BLaER1 (cell line): ENCODE results near the gene ALX3.

Experiments
- H3K27ac ChIP-seq: shearing (Covaris generic); formaldehyde crosslinking; 2 replicates; pipeline ENCODE4 v1.8.1; 2022
- H3K27me3 ChIP-seq: shearing (Covaris generic); formaldehyde crosslinking; 2 replicates; pipeline ENCODE4 v1.8.1; 2022
- H3K36me3 ChIP-seq: shearing (Covaris generic); formaldehyde crosslinking; 2 replicates; pipeline ENCODE4 v1.8.1; 2022
- H3K4me1 ChIP-seq: shearing (Covaris generic); formaldehyde crosslinking; 2 replicates; pipeline ENCODE4 v1.8.1; 2022
- H3K4me2 ChIP-seq: shearing (Covaris generic); formaldehyde crosslinking; 2 replicates; pipeline ENCODE4 v1.8.1; 2022
- H3K4me3 ChIP-seq: shearing (Covaris generic); formaldehyde crosslinking; 2 replicates; pipeline ENCODE4 v1.8.1; 2022
- H3K9ac ChIP-seq: shearing (Covaris generic); formaldehyde crosslinking; 2 replicates; pipeline ENCODE4 v1.8.1; 2022
- H3K9me3 ChIP-seq: shearing (Covaris generic); formaldehyde crosslinking; 2 replicates; pipeline ENCODE4 v1.8.1; 2022
- H4K20me1 ChIP-seq: shearing (Covaris generic); formaldehyde crosslinking; 2 replicates; pipeline ENCODE4 v1.8.1; 2022
- Cebpa-rat ChIP-seq: shearing (Covaris generic); IDR thresholded peaks from 2 replicates; pipeline ENCODE4 v1.8.1; 2022

Gene ALX3

GRCh38 chr1:110089561-110090275 lies 19.2 kb upstream of the ALX3 start:
- H4K20me1 ChIP-seq, result peaks cover 15% of the 10 kb centered on the region
- H3K27me3 ChIP-seq, result peaks cover 29% of the 10 kb centered on the region
- H3K4me2 ChIP-seq, result peak overlapping the region; percentile 88
- no peaks in the 10 kb centered on the region for H3K9me3 ChIP-seq
- H3K36me3 ChIP-seq, result no peaks in the 10 kb centered on the region
- no peak for TF ChIP-seq Cebpa-rat
- peak overlapping the region; percentile 55 for H3K27ac ChIP-seq
- H3K9ac ChIP-seq, result peak overlapping the region; percentile 5; the same call in 1 of the 2 replicates
- H3K4me1 ChIP-seq, result peaks cover 37% of the 10 kb centered on the region
- no peak overlapping the region for H3K4me3 ChIP-seq

- H3K4me1 ChIP-seq, result peaks cover 46% of the 10 kb centered on the region
- peak overlapping the region; percentile 88 for H3K4me2 ChIP-seq
- H3K27ac ChIP-seq, result peak overlapping the region; percentile 55
- H3K9me3 ChIP-seq, result no peaks in the 10 kb centered on the region
- H3K4me3 ChIP-seq, result no peak overlapping the region
- TF ChIP-seq Cebpa-rat, result no peak
- H3K36me3 ChIP-seq, result no peaks in the 10 kb centered on the region
- peaks cover 24% of the 10 kb centered on the region for H4K20me1 ChIP-seq
- H3K27me3 ChIP-seq, result peaks cover 38% of the 10 kb centered on the region
- 0 out of 2 replicates have a peak overlapping the region, but pooled peaks have one; percentile 28 for H3K9ac ChIP-seq
These were observed 18.4 kb upstream of the ALX3 start for GRCh38 chr1:110088739-110089316.

- no peak for TF ChIP-seq Cebpa-rat
- H3K9ac ChIP-seq, result 0 out of 2 replicates have a peak overlapping the region, but pooled peaks have one; percentile 28
- no peaks in the 10 kb centered on the region for H3K9me3 ChIP-seq
- peaks cover 32% of the 10 kb centered on the region for H4K20me1 ChIP-seq
- H3K36me3 ChIP-seq, result no peaks in the 10 kb centered on the region
- peaks cover 53% of the 10 kb centered on the region for H3K4me1 ChIP-seq
- H3K4me2 ChIP-seq, result peak overlapping the region; percentile 88
- H3K27me3 ChIP-seq, result peaks cover 46% of the 10 kb centered on the region
- H3K27ac ChIP-seq, result peak overlapping the region; percentile 55
- H3K4me3 ChIP-seq, result no peak overlapping the region
These were observed 17.6 kb upstream of the ALX3 start for GRCh38 chr1:110087812-110088738.

GRCh38 chr1:110086961-110087360 lies 16.5 kb upstream of the ALX3 start:
- Histone ChIP-seq H3K9me3 (no peaks in the 10 kb centered on the region), H3K27me3 (peaks cover 57% of the 10 kb centered on the region), H4K20me1 (peaks cover 35% of the 10 kb centered on the region)

GRCh38 chr1:110085671-110086070 lies 15.2 kb upstream of the ALX3 start:
- Histone ChIP-seq H4K20me1 (peaks cover 35% of the 10 kb centered on the region), H3K4me2 (no peak overlapping the region), H3K36me3 (no peaks in the 10 kb centered on the region), H3K4me1 (peaks cover 44% of the 10 kb centered on the region), H3K9ac (no peak overlapping the region), H3K27me3 (peaks cover 70% of the 10 kb centered on the region), H3K9me3 (no peaks in the 10 kb centered on the region), H3K4me3 (no peak overlapping the region), H3K27ac (no peak overlapping the region)
- TF ChIP-seq Cebpa-rat, result no peak

More at GRCh38 chr1:110086961-110087360, 16.5 kb upstream of the ALX3 start:
- Histone ChIP-seq H3K27ac (no peak overlapping the region), H3K4me2 (no peak overlapping the region), H3K4me3 (no peak overlapping the region), H3K36me3 (no peaks in the 10 kb centered on the region), H3K9ac (no peak overlapping the region), H3K4me1 (peaks cover 53% of the 10 kb centered on the region)
- TF ChIP-seq Cebpa-rat, result no peak

DNA sequence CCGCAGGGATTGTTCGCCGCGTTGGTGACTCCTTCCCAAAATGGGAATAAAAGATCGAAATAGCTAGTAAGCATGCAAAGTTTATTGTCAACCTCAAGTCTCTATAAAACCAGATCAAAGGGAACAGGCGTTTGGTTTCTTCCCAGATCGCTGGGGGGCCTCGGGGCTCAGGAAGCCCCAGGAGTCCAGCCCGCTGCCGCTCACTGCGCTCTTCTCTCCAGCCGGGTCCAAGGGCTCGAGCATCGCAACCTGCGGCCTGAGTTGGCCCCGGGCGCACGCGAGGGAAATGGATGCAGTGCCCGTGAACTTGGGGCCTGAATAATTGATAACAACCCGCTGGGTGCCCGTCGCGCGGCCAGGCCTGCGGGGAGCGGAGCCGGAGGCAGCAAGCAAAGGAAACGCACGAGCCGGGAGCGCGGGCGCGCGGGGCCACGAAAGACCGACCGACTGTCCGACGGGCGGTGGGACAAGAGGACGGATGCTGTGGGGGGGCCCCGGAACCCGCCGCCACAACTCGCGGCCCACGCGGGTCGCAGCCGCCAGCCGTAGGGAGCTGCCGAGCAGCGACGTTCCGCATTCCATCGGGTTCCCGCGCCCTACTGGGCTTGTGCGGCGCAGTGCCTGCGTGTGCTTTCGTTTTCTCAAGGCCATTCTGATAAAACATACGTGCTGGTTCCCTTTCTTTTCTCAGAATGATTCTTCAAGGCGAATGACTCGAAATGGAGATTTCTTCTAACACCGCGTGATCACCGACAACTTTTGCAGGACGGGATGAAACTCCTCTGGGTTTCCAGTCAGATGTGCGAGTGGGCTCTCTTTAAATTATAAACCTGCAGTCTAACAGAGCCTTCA lies 14.0 kb upstream of the ALX3 start:
- Histone ChIP-seq H3K27ac (no peak overlapping the region), H3K9me3 (no peaks in the 10 kb centered on the region), H4K20me1 (peaks cover 35% of the 10 kb centered on the region), H3K9ac (no peak overlapping the region), H3K4me3 (peak overlapping the region; percentile 63), H3K4me2 (peak overlapping the region; percentile 89), H3K27me3 (peaks cover 74% of the 10 kb centered on the region), H3K36me3 (no peaks in the 10 kb centered on the region), H3K4me1 (peaks cover 32% of the 10 kb centered on the region)
- TF ChIP-seq Cebpa-rat, result no peak

DNA sequence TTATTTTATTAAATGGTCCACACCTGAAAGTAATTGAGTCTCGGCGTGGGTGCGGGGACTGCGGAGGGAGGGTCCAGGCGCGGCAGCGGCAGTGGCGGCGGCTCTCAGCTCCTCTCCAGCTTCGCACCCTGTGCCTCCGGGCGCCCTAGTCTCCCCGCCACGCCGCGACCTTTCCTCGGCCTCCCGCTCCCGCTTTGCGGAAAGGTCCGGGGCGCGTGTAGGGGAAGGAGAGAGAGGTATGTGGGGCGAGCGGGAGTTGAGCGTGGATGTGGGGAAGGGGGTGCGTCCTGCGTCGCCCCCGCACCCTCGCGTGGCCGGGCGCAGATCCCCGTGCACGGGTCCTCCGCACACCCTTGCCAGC lies 13.4 kb upstream of the ALX3 start:
- H3K4me2 ChIP-seq, result peak overlapping the region; percentile 89
- peak overlapping the region; percentile 63 for H3K4me3 ChIP-seq
- H4K20me1 ChIP-seq, result peaks cover 35% of the 10 kb centered on the region
- no peak overlapping the region for H3K9ac ChIP-seq
- H3K4me1 ChIP-seq, result peaks cover 26% of the 10 kb centered on the region
- no peak for TF ChIP-seq Cebpa-rat
- H3K27me3 ChIP-seq, result peaks cover 74% of the 10 kb centered on the region
- H3K36me3 ChIP-seq, result no peaks in the 10 kb centered on the region
- no peak overlapping the region for H3K27ac ChIP-seq
- no peaks in the 10 kb centered on the region for H3K9me3 ChIP-seq

- peak overlapping the region; percentile 63; the same call in 1 of the 2 replicates for H3K4me3 ChIP-seq
- TF ChIP-seq Cebpa-rat, result no peak
- H3K9me3 ChIP-seq, result no peaks in the 10 kb centered on the region
- H4K20me1 ChIP-seq, result peaks cover 35% of the 10 kb centered on the region
- H3K4me1 ChIP-seq, result peaks cover 20% of the 10 kb centered on the region
- peaks cover 74% of the 10 kb centered on the region for H3K27me3 ChIP-seq
- no peaks in the 10 kb centered on the region for H3K36me3 ChIP-seq
- peak overlapping the region; percentile 89 for H3K4me2 ChIP-seq
- H3K27ac ChIP-seq, result no peak overlapping the region
- no peak overlapping the region for H3K9ac ChIP-seq
These were observed 12.8 kb upstream of the ALX3 start for GRCh38 chr1:110083061-110083865.
